ENCODE data around the gene NOS3.

Gene NOS3

GRCh38 chr7:150979713-150980390, 11.0 kb upstream of the NOS3 start:
- DNase-seq (ENCODE audit: low read depth in 2 of 2, low spot score in 1 of 2) = no peak

GRCh38 chr7:150980663-150981062, 10.2 kb upstream of the NOS3 start:
- DNase-seq (ENCODE audit: low read depth in 2 of 2, low spot score in 1 of 2) = no peak

GRCh38 chr7:150981644-150982043, 9.2 kb upstream of the NOS3 start:
- DNase-seq (ENCODE audit: low read depth in 2 of 2, low spot score in 1 of 2) = no peak

GRCh38 chr7:150982351-150982750, 8.5 kb upstream of the NOS3 start:
- DNase-seq (ENCODE audit: low read depth in 2 of 2, low spot score in 1 of 2) = no peak

GRCh38 chr7:150983893-150984368, 6.9 kb upstream of the NOS3 start:
- no peak for DNase-seq (ENCODE audit: low read depth in 2 of 2, low spot score in 1 of 2)

- no peak for DNase-seq (ENCODE audit: low read depth in 2 of 2, low spot score in 1 of 2)
Measured at GRCh38 chr7:150986099-150986512, 4.7 kb upstream of the NOS3 start.

GRCh38 chr7:150986556-150986955, 4.3 kb upstream of the NOS3 start:
- DNase-seq (ENCODE audit: low read depth in 2 of 2, low spot score in 1 of 2) = no peak

GRCh38 chr7:150988230-150989226, 2.3 kb upstream of the NOS3 start:
- DNase-seq (ENCODE audit: low read depth in 2 of 2, low spot score in 1 of 2) = peak in 1 of 2 donors; percentile 40

GRCh38 chr7:150989456-150989855, 1.4 kb upstream of the NOS3 start:
- DNase-seq (ENCODE audit: low read depth in 2 of 2, low spot score in 1 of 2) = no peak

GRCh38 chr7:150992051-150992640, 1.3 kb downstream of the NOS3 start:
- no peak for DNase-seq (ENCODE audit: low read depth in 2 of 2, low spot score in 1 of 2)

- no peak for DNase-seq (ENCODE audit: low read depth in 2 of 2, low spot score in 1 of 2)
Measured at GRCh38 chr7:150992833-150993302, 2.1 kb downstream of the NOS3 start.

- DNase-seq (ENCODE audit: low read depth in 2 of 2, low spot score in 1 of 2) = no peak
Measured at GRCh38 chr7:150993511-150993910, 2.7 kb downstream of the NOS3 start.

- no peak for DNase-seq (ENCODE audit: low read depth in 2 of 2, low spot score in 1 of 2)
Measured at GRCh38 chr7:150994141-150994837, 3.5 kb downstream of the NOS3 start.

- no peak for DNase-seq (ENCODE audit: low read depth in 2 of 2, low spot score in 1 of 2)
Measured at GRCh38 chr7:150994838-150995510, 4.2 kb downstream of the NOS3 start.

GRCh38 chr7:150996376-150997074, 5.7 kb downstream of the NOS3 start:
- DNase-seq (ENCODE audit: low read depth in 2 of 2, low spot score in 1 of 2) = no peak

- DNase-seq (ENCODE audit: low read depth in 2 of 2, low spot score in 1 of 2) = no peak
Measured at GRCh38 chr7:150997075-150997511, 6.3 kb downstream of the NOS3 start.

- no peak for DNase-seq (ENCODE audit: low read depth in 2 of 2, low spot score in 1 of 2)
Measured at GRCh38 chr7:150997817-150998216, 7.0 kb downstream of the NOS3 start.

GRCh38 chr7:150998341-150998740, 7.5 kb downstream of the NOS3 start:
- DNase-seq (ENCODE audit: low read depth in 2 of 2, low spot score in 1 of 2) = no peak

GRCh38 chr7:150999001-150999400, 8.2 kb downstream of the NOS3 start:
- DNase-seq (ENCODE audit: low read depth in 2 of 2, low spot score in 1 of 2) = no peak
